Ascending aorta (tissue), 2 donors: ENCODE data around the gene GSTO2. TPM values are rescaled to one million over a fixed set of nuclear protein-coding genes. Genes with fewer than 3 reads are reported as not detected.

Source experiments
- DNase-seq, 2 donors: peaks; one replicate each; pipeline ENCODE4 v3.0.0-alpha.2; 2019; ENCODE audit warnings: low spot score in 2 of 2
- H3K27ac ChIP-seq, 2 donors: fragments of 200-600 bp; sonication (generic); one replicate each; pipeline ENCODE4 v1.5.1; 2016 to 2017; ENCODE audit warnings: mild to moderate bottlenecking in 1 of 2
- H3K27me3 ChIP-seq: fragments of 200-600 bp; sonication (generic); one replicate; pipeline ENCODE4 v1.5.1; 2017
- H3K36me3 ChIP-seq, 2 donors: fragments of 200-600 bp; sonication (generic); one replicate each; pipeline ENCODE4 v1.5.1; 2016
- H3K4me1 ChIP-seq, 2 donors: fragments of 200-600 bp; sonication (generic); one replicate each; pipeline ENCODE4 v1.5.1; 2016 to 2017; ENCODE audit warnings: mild to moderate bottlenecking in 1 of 2
- H3K4me3 ChIP-seq, 2 donors: fragments of 200-600 bp; sonication (generic); one replicate each; pipeline ENCODE4 v1.5.1; 2016 to 2017; ENCODE audit warnings: mild to moderate bottlenecking in 1 of 2
- H3K9me3 ChIP-seq, 2 donors: fragments of 200-600 bp; sonication (generic); one replicate each; pipeline ENCODE4 v1.5.1; 2016
- intact Hi-C: fragments of 100-400 bp; cut with DNase I; formaldehyde crosslinking; loops from one replicate; pipeline ENCODE4 v1.15.1; 2023
- total RNA-seq: library from RNA; depleted of rRNA; stranded (reverse); fragments of >200 nt; gene quantifications from one replicate; pipeline ENCODE4 v1.1.0, GENCODE V29; 2016
- TF ChIP-seq, protein P1 (sequence below), 3 experiments: fragments of 200-600 bp in 2 of 3; fragments of 450-650 bp in 1 of 3; sonication (generic) in 2 of 3; IDR thresholded peaks; one replicate each; pipeline ENCODE4 v1.5.1; 2016 to 2019; ENCODE audit warnings: antibody characterized with exemption in 3 of 3, mild to moderate bottlenecking in 1 of 3, moderate library complexity in 1 of 3

GSTO2 gene
- total RNA-seq, 1 donor from 2014 or later: not detected

DNA sequence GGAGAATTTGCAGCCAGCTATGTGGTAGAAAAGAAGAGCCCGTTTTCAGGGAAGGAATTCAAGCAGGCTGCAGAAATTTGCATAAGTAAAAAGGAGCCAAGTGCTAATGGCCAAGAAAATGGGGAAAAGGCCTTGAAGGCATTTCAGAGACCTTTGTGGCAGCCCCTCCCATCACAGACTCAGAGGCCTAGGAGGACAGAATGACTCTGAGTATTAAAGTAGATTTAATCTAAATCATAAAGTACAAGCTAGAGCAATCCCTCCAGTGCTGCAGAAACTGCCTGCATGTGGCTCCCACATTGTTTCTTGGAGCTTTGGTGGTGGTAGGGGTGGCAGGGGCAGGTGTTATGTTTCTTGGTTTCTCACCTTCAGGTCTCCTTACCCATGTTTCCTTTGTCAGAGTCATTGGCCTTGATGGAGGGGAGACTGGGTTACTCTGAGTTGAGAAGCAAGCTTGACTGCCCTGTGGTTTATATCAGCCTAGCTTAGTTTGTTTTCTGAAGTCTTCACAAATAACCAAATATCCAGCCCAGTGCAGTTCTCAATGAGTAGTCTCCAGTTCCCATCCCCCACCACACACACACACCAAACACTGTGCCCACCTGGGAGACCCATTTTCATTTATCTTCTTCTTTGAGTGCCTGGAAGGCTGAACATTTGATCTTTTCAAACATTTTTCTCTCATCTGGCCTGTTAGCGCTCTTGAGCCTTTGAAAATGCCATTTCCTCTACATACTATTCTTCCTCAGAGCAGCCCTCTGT, 34.8 kb downstream of the GSTO2 start:
- Histone ChIP-seq H3K4me1 (peaks cover 6 to 29% of the 10 kb centered on the region in 2 donors), H3K27me3 (no peaks in the 10 kb centered on the region), H3K36me3 (no peaks in the 10 kb centered on the region), H3K27ac (peak overlapping the region in 1 of 2 donors; percentile 9), H3K9me3 (no peaks in the 10 kb centered on the region), H3K4me3 (no peak overlapping the region)
- intact Hi-C loops: loop anchor here (2.0 kb wide), 1 partner anchor 49 kb away; the partner anchor contains the start of gene CFAP58
- TF ChIP-seq, protein P1, sequence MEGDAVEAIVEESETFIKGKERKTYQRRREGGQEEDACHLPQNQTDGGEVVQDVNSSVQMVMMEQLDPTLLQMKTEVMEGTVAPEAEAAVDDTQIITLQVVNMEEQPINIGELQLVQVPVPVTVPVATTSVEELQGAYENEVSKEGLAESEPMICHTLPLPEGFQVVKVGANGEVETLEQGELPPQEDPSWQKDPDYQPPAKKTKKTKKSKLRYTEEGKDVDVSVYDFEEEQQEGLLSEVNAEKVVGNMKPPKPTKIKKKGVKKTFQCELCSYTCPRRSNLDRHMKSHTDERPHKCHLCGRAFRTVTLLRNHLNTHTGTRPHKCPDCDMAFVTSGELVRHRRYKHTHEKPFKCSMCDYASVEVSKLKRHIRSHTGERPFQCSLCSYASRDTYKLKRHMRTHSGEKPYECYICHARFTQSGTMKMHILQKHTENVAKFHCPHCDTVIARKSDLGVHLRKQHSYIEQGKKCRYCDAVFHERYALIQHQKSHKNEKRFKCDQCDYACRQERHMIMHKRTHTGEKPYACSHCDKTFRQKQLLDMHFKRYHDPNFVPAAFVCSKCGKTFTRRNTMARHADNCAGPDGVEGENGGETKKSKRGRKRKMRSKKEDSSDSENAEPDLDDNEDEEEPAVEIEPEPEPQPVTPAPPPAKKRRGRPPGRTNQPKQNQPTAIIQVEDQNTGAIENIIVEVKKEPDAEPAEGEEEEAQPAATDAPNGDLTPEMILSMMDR (IDR thresholded peaks at IDR 0.05): no peak
- peak in 1 of 2 donors; percentile 45 for DNase-seq

DNA sequence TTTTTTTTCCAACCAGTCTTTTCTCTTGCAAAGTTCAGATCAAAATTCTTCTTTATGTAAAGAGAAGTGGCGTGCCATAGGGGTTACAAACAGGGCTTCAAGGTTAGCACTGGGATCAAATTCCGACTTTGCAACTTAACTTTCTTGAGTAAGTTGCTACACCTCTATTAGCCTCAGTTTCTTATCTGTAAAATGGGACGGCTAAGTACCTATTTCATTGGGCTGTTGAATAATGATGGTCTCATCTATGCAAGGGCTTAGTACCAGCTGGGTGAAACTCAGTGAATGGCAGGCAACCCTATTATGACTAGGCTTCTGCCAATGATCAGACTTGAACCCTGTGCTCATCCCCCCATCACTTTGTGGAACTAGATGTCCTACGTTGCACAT, 35.4 kb downstream of the GSTO2 start:
- no peaks in the 10 kb centered on the region for H3K36me3 ChIP-seq
- no peaks in the 10 kb centered on the region for H3K9me3 ChIP-seq
- intact Hi-C loops: loop anchor here (2.0 kb wide), 1 partner anchor 48 kb away; the partner anchor contains the start of gene CFAP58
- peak overlapping the region in 1 of 2 donors; percentile 9 for H3K27ac ChIP-seq
- H3K27me3 ChIP-seq: no peaks in the 10 kb centered on the region
- TF ChIP-seq, protein P1 (IDR thresholded peaks at IDR 0.05): no peak
- H3K4me3 ChIP-seq: no peak overlapping the region
- no peak for DNase-seq
- H3K4me1 ChIP-seq: peaks cover 6 to 27% of the 10 kb centered on the region in 2 donors

DNA sequence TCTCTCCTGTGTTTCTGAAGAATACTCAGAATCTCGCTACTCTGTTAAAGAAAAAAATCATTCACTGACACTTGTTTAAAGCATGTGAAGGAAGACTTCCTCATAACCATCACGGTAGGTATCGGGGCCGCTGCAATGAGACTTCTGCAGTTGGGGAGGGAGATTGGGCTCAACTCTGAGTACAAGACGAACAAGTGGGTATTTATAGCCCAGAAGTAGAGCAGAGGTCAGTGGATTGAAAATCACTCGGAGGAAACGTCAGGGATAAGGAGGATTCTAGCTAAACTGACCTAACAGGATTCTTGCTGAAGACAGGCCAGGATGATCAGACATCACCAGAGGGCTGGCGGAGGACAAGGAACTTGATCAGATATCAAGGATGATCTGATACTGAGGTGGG, 35.9 kb downstream of the GSTO2 start:
- DNase-seq: peak in 1 of 2 donors; percentile 62
- TF ChIP-seq, protein P1 (IDR thresholded peaks at IDR 0.05): no peak
- Histone ChIP-seq H3K27me3 (no peaks in the 10 kb centered on the region), H3K9me3 (no peaks in the 10 kb centered on the region), H3K36me3 (no peaks in the 10 kb centered on the region), H3K4me1 (peaks cover 6 to 27% of the 10 kb centered on the region in 2 donors), H3K27ac (peak overlapping the region; percentile 1 to 63), H3K4me3 (no peak overlapping the region)
- intact Hi-C loops: loop anchor here (2.0 kb wide), 1 partner anchor 48 kb away; the partner anchor contains the start of gene CFAP58

DNA sequence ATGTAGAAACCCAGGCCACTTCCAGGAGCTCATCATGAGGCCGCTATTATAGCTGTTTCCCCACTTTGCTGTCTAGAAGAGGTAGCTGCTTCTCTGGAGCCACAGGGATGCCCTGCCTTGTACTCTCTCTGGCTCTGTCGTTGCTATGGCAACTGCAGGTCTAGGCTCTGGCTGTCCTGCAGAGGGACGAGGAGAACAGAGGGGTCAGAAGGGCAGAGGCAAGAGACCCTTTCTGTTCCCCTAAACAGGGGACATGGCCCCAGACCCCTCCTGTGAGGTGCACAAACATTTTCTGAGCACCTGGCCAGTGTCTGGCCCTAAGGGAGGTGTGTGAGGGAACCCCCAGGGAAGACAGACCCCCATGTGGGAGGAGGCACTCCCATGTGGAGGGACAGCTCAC, 37.9 kb downstream of the GSTO2 start:
- TF ChIP-seq, protein P1 (IDR thresholded peaks at IDR 0.05): no peak
- Histone ChIP-seq H3K9me3 (no peaks in the 10 kb centered on the region), H3K36me3 (peaks cover 0 to 9% of the 10 kb centered on the region in 2 donors), H3K4me3 (no peak overlapping the region), H3K27ac (no peak overlapping the region), H3K4me1 (peaks cover 0 to 28% of the 10 kb centered on the region in 2 donors), H3K27me3 (no peaks in the 10 kb centered on the region)
- intact Hi-C loops: no loop called here
- peak in 1 of 2 donors; percentile 57 for DNase-seq

DNA sequence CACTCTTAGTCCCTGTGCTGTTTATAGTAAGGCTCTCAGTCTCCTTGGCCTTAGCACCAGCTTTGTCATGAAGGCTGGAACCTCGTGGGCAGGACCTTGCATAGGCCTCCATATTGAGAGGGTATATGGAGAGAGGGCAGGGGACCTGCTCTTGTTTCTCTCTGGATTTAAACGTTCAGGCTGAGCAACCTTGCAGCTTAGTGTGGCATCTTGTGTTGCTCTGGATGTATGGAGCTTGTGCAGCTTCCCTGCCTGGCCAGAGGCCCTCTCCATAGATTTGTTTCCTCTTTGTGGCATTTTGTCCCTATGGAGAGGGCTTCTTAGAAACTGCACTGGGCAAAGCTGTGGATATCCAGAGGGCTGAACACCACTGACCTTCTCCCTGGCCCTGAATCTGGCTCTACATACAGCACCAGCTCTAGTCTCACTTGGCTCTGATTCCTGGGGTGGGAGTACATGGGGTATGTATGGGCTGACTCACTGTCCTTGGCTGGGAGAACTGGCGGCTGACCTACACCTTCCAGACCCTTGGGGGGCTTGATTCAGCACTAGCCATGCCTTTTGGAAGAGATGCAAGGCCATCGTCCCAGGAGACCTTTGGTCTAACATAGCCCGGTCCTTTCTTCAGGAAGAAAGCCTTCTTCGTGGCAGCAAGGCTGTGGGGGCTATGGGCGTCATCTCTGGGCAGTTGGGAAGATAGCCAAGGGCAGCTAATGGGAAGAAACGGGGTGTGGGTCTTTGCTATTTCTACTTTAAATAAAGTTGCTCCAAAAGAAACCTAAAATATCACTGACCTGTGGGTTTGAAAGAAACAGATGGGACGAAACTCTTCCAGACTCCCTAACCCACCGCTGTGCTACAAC, 38.8 kb downstream of the GSTO2 start:
- Histone ChIP-seq H3K4me1 (peaks cover 0 to 30% of the 10 kb centered on the region in 2 donors), H3K27ac (peak overlapping the region; percentile 6 to 81), H3K36me3 (peaks cover 0 to 14% of the 10 kb centered on the region in 2 donors), H3K27me3 (no peaks in the 10 kb centered on the region), H3K9me3 (no peaks in the 10 kb centered on the region), H3K4me3 (no peak overlapping the region)
- TF ChIP-seq, protein P1 (IDR thresholded peaks at IDR 0.05): no peak
- intact Hi-C loops: no loop called here
- DNase-seq: peak in 1 of 2 donors; percentile 63
